ENCODE measurements around the gene PRPF40A. TPM values are rescaled to one million over a fixed set of nuclear protein-coding genes. Genes with fewer than 3 reads are reported as not detected.
"Not testable (repeated sequence)": the region's sequence is repeated elsewhere in the genome, so short reads cannot be mapped to it uniquely, and the experiment has no call there.

The PRPF40A gene
- total RNA-seq = 126 and 138 TPM in 2 replicates

- DNase-seq (ENCODE audit: low read depth) = peak; percentile 93
- Histone ChIP-seq H3K27me3 (ENCODE audit: control insufficient read depth, insufficient read depth, low read length) (no peaks in the 10 kb centered on the region), H3K4me3 (ENCODE audit: low read depth, low read length) (peak within 1 kb of the TSS; percentile 90), H3K36me3 (ENCODE audit: control insufficient read depth, insufficient read depth, low read length) (no peaks in the 10 kb centered on the region)
- no peak for TF ChIP-seq CTCF (IDR thresholded peaks at IDR 0.05; ENCODE audit: insufficient read depth, low read length, poor library complexity, severe bottlenecking)
Observed at GRCh38 chr2:152717228-152718075, at the start of gene PRPF40A. TSS of gene PRPF40A (minus strand) at chr2:152717461. CDS start at chr2:152717439, 22 bp downstream.

GRCh38 chr2:152766928-152767327, 49.7 kb upstream of the PRPF40A start:
- Histone ChIP-seq H3K36me3 (ENCODE audit: control insufficient read depth, insufficient read depth, low read length) (no peaks in the 10 kb centered on the region), H3K4me3 (ENCODE audit: low read depth, low read length) (no peak overlapping the region), H3K27me3 (ENCODE audit: control insufficient read depth, insufficient read depth, low read length) (no peaks in the 10 kb centered on the region)
- no peak for TF ChIP-seq CTCF (IDR thresholded peaks at IDR 0.05; ENCODE audit: insufficient read depth, low read length, poor library complexity, severe bottlenecking)
- no peak for DNase-seq (ENCODE audit: low read depth)

- Histone ChIP-seq H3K4me3 (ENCODE audit: low read depth, low read length) (no peak overlapping the region), H3K27me3 (ENCODE audit: control insufficient read depth, insufficient read depth, low read length) (no peaks in the 10 kb centered on the region), H3K36me3 (ENCODE audit: control insufficient read depth, insufficient read depth, low read length) (no peaks in the 10 kb centered on the region)
- TF ChIP-seq CTCF (IDR thresholded peaks at IDR 0.05; ENCODE audit: insufficient read depth, low read length, poor library complexity, severe bottlenecking) = no peak
- DNase-seq (ENCODE audit: low read depth) = no peak
Observed at GRCh38 chr2:152763651-152764050, 46.4 kb upstream of the PRPF40A start.

- DNase-seq (ENCODE audit: low read depth); H3K27me3 ChIP-seq (ENCODE audit: control insufficient read depth, insufficient read depth, low read length); H3K36me3 ChIP-seq (ENCODE audit: control insufficient read depth, insufficient read depth, low read length); H3K4me3 ChIP-seq (ENCODE audit: low read depth, low read length): not testable (repeated sequence)
Observed at GRCh38 chr2:152763208-152763607, 45.9 kb upstream of the PRPF40A start.

- H3K27me3 ChIP-seq (ENCODE audit: control insufficient read depth, insufficient read depth, low read length) = no peaks in the 10 kb centered on the region
- H3K4me3 ChIP-seq (ENCODE audit: low read depth, low read length) = no peak overlapping the region
- no peaks in the 10 kb centered on the region for H3K36me3 ChIP-seq (ENCODE audit: control insufficient read depth, insufficient read depth, low read length)
- no peak for TF ChIP-seq CTCF (IDR thresholded peaks at IDR 0.05; ENCODE audit: insufficient read depth, low read length, poor library complexity, severe bottlenecking)
- DNase-seq (ENCODE audit: low read depth) = no peak
Observed at GRCh38 chr2:152762202-152762601, 44.9 kb upstream of the PRPF40A start.

- no peak for TF ChIP-seq CTCF (IDR thresholded peaks at IDR 0.05; ENCODE audit: insufficient read depth, low read length, poor library complexity, severe bottlenecking)
- Histone ChIP-seq H3K4me3 (ENCODE audit: low read depth, low read length) (no peak overlapping the region), H3K27me3 (ENCODE audit: control insufficient read depth, insufficient read depth, low read length) (no peaks in the 10 kb centered on the region), H3K36me3 (ENCODE audit: control insufficient read depth, insufficient read depth, low read length) (no peaks in the 10 kb centered on the region)
- no peak for DNase-seq (ENCODE audit: low read depth)
Observed at GRCh38 chr2:152761214-152761613, 44.0 kb upstream of the PRPF40A start.

Measured in kidney epithelial cell (primary cell).